Measurements from ENCODE around the gene PEAK1. TPM values are rescaled to one million over a fixed set of nuclear protein-coding genes. Genes with fewer than 3 reads are reported as not detected.

Gene PEAK1
- total and polyA plus RNA-seq, 9 of the 15 experiments (the other 6 are each of a cell fraction or from before 2014, with no cell fraction given) = 0.99 to 22.4 (median 10.8) TPM

DNA sequence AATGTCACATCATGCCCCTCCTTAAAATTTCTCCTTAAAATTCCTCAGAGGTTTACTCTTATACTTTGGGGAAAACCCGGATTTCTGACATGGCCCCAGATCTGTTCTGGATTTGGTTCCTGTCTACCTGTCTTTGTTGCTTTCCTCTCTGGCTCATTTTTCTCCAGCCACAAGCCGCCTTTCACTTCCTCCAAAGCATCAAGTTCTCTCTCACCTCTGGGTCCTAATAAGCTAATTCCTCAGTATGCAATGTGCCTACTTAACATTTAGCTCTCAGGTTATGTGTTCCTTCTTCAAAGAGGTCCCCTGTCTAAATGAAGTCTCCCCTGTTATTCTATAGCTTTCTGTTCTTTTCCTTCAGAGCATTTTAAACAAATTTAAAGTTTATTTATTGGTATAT, 16.9 kb upstream of the PEAK1 start:
- Histone ChIP-seq H4K20me1 (replicated peaks; ENCODE audit: control insufficient read depth, insufficient read depth, low read length) (no peaks in the 10 kb centered on the region), H3K27me3 (ENCODE audit: control insufficient read depth in 2 of 2, insufficient read depth in 2 of 2, low read length in 2 of 2) (no peaks in the 10 kb centered on the region), H3K9ac (ENCODE audit: insufficient read depth in 1 of 2, low read depth in 2 of 2, low read length in 2 of 2) (no peak overlapping the region), H3K4me2 (ENCODE audit: insufficient read depth, low read length) (no peak overlapping the region), H3K9me1 (ENCODE audit: control insufficient read depth, insufficient read depth, low read length) (no peaks in the 10 kb centered on the region), H3K79me2 (ENCODE audit: control insufficient read depth, insufficient read depth, low read length) (peaks cover 15% of the 10 kb centered on the region; the same call in 1 of the 3 replicates), H3K9me3 (replicated peaks; ENCODE audit: control insufficient read depth, insufficient read depth, low read depth, low read length) (no peaks in the 10 kb centered on the region), H3K4me1 (replicated peaks in 1 of 2; ENCODE audit: control insufficient read depth in 2 of 2, insufficient read depth in 2 of 2, low read length in 2 of 2) (no peaks in the 10 kb centered on the region), H3K27ac (ENCODE audit: extremely low read depth, low read depth, low read length) (no peak overlapping the region), H3K36me3 (ENCODE audit: control insufficient read depth, insufficient read depth, low read length) (no peaks in the 10 kb centered on the region), H2AFZ (ENCODE audit: low read depth, low read length) (no peak overlapping the region), H3K4me3 (no peak overlapping the region)
- no peak for ATAC-seq
- no TSS peak for BruUV-seq (replicated peaks)
- intact Hi-C loops (cut with micrococcal nuclease) = no loop called here
- no peak for DNase-seq (ENCODE audit: extremely low read depth in 1 of 4, low spot score in 3 of 4)
- POLR2A ChIA-PET = interaction anchor here (1.6 kb wide), 1 partner anchor 12 kb away, joined by 6 read pairs; no protein-coding TSS in a partner anchor
- FAIRE-seq = no peak
- in situ Hi-C loops (cut with MboI) = no loop called here
- WGBS (ENCODE audit: insufficient coverage, low coverage, missing lambda C conversion rate) = 81% methylated on average over 2 of the region's 2 CpGs
- no peak for TF ChIP-seq MBD2 (IDR thresholded peaks at IDR 0.05; ENCODE audit: borderline replicate concordance, low read depth)
- no peak for TF ChIP-seq RFX5 (IDR thresholded peaks at IDR 0.05; ENCODE audit: low read depth, low read length)
- no peak for TF ChIP-seq ARNT (IDR thresholded peaks at IDR 0.05)
- no peak for TF ChIP-seq TAF7 (tag; IDR thresholded peaks at IDR 0.05)
- TF ChIP-seq PHF8 (IDR thresholded peaks at IDR 0.05; ENCODE audit: borderline replicate concordance, low read length) = no peak
- no peak for TF ChIP-seq GATA2 (CRISPR knock-in tag; IDR thresholded peaks at IDR 0.05)
- no peak for TF ChIP-seq ZFP30 (CRISPR knock-in tag; IDR thresholded peaks at IDR 0.05; ENCODE audit: borderline replicate concordance)
- TF ChIP-seq MED1 (CRISPR knock-in tag; IDR thresholded peaks at IDR 0.05; ENCODE audit: borderline replicate concordance) = no peak
- TF ChIP-seq, protein P1, sequence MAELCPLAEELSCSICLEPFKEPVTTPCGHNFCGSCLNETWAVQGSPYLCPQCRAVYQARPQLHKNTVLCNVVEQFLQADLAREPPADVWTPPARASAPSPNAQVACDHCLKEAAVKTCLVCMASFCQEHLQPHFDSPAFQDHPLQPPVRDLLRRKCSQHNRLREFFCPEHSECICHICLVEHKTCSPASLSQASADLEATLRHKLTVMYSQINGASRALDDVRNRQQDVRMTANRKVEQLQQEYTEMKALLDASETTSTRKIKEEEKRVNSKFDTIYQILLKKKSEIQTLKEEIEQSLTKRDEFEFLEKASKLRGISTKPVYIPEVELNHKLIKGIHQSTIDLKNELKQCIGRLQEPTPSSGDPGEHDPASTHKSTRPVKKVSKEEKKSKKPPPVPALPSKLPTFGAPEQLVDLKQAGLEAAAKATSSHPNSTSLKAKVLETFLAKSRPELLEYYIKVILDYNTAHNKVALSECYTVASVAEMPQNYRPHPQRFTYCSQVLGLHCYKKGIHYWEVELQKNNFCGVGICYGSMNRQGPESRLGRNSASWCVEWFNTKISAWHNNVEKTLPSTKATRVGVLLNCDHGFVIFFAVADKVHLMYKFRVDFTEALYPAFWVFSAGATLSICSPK (IDR thresholded peaks at IDR 0.05; ENCODE audit: borderline replicate concordance) = no peak
- TF ChIP-seq MCM5 (IDR thresholded peaks at IDR 0.05; ENCODE audit: low read depth) = no peak
- TF ChIP-seq ETV1 (tag; conservative IDR thresholded peaks at IDR 0.05; ENCODE audit: low read depth) = no peak
- TF ChIP-seq GTF2E2 (tag; IDR thresholded peaks at IDR 0.05) = no peak
- no peak for TF ChIP-seq DPF2 (IDR thresholded peaks at IDR 0.05)
- no peak for TF ChIP-seq CHD1 (IDR thresholded peaks at IDR 0.05; ENCODE audit: low read length)
- TF ChIP-seq, protein P2, sequence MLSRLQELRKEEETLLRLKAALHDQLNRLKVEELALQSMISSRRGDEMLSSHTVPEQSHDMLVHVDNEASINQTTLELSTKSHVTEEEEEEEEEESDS (CRISPR knock-in tag; IDR thresholded peaks at IDR 0.05) = no peak
- CTCF ChIA-PET (ENCODE audit: low intra/inter-chr PET ratio) = no interaction called here

Data from K562 (cell line).